ENCODE data around the gene INPP5B.
A peak's percentile ranks its signal among the peaks of the same experiment; 100 is the strongest.
"Not testable (repeated sequence)": the region's sequence is repeated elsewhere in the genome, so short reads cannot be mapped to it uniquely, and the experiment has no call there.

INPP5B gene

DNA sequence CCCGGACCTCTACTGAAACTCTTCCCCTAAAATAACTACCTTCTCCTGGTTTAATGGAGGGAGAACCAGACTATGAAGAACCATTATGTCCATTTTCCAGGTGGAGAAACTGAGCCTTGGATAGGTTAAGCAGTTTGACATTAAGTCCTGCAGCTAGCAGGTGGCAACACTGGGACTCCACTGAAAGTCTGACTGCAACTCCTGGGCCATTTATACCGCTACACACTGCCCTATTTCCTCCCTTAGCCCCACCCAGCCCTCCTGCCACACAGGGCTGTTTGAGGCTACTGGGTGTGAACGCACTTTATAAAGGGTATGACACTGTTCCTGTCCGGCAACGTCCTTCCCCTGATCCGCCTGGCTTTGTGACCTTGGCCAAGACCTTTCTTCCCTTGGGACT, 511 bp upstream of the INPP5B start:
- no peak for DNase-seq

DNA sequence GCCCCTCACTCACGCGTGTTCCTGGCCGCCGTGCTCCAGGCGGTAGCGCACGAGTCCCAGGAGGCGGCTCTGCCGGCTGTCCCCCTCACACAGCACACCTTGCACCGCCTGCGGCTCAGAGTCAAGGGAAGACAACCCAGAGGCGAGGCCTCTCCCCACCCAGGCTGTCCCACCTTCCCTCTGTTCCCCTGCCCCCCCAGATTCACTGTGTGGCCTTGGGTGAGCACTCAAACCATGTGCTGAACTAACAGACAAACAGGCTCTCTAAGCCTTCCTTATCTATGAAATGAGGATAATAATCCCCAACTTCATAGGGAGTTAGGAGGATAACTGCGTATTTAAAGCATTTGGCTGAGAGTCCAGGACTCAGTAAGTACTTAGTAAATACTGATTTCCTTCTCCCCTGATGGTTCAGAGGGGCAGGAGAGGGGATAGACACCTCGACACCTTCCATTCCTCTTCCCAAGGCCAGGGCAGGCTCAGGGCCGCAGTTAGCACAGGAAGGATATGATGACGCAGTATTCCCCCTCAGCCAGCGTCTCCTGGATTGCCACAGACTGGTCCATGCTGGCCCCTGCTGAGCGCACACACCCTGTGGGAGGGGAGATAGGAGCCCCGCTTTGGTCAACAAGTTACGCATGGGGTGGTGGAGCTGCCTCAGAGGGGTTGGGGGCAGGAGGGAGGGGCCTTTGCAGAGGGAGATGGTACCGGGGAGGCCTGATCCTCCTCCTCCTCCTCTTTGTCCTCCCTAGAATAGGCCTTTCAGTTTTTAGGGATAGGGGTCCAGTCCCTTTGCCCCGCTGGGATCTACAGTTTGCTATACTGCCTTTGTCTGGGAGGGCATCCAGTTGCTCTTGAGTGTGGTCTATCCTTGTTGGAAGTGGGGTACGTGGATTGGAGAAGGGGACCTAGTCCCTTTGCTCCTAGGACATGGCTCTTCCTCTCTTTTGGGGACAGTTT, 830 bp downstream of the INPP5B start:
- DNase-seq = no peak

DNA sequence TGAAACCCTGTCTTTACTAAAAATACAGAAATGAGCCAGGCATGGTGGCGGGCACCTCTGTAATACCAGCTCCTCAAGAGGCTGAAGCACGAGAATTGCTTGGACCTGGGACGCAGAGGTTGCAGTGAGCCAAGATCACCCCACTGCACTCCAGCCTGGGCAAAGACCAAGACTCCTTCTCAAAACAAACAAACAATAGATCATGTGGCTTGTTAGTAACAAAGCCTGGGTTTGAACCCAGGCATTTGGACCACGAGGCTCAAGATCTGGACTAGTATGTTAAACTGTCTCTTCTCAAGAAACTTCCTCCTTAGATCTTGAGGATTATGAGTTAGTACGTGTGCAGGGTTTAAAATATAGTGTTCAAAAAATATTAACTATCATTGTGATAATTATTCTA, 1.6 kb downstream of the INPP5B start:
- no peak for DNase-seq

DNA sequence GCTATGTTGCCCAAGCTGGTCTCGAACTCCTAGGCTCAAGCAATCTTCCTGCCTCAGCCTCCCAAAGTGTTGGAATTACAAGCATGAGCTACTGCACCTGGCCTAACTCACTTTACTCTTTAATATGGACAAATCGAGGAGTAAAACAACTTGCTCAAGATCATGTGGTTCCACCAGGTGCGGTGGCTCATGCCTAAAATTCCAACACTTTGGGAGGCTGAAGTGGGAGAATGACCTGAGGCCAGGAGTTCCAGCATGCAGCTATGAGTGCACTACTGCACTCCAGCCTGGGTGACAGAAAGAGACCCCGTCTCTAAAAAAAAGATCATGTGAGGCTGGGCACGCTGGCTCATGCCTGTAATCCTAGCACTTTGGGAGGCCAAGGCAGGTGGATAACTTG, 2.0 kb downstream of the INPP5B start:
- DNase-seq = no peak

DNA sequence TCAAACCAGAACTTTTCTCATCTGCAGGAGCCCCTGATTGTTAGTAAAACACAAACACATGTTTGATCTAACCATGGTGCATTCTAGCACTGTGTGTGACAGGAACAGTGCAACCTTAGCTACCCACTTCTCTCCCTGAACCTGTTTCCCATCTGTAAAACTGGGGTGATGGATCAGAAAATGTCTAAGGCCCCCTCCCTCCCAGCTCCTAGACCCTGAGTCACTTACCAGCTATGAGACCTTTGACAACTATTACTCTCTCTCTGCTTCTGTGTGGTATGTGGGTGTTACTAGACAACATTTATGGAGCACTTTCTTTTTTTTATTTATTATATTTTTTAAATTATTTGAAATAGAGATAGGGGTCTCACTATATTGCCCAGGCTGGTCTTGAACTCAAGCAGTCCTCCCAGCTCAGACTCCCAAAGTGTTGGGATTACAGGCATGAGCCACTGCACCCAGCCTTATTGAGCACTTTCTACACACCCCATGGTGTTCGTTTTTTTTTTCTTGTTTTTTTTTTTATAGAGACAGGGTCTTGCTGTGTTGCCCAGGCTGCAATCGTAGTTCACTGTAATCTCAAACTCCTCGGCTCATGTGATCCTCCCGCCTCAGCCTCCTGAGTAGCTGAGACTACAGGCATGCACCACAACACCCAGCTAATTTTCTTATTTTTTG, 2.6 kb downstream of the INPP5B start:
- DNase-seq = no peak

DNA sequence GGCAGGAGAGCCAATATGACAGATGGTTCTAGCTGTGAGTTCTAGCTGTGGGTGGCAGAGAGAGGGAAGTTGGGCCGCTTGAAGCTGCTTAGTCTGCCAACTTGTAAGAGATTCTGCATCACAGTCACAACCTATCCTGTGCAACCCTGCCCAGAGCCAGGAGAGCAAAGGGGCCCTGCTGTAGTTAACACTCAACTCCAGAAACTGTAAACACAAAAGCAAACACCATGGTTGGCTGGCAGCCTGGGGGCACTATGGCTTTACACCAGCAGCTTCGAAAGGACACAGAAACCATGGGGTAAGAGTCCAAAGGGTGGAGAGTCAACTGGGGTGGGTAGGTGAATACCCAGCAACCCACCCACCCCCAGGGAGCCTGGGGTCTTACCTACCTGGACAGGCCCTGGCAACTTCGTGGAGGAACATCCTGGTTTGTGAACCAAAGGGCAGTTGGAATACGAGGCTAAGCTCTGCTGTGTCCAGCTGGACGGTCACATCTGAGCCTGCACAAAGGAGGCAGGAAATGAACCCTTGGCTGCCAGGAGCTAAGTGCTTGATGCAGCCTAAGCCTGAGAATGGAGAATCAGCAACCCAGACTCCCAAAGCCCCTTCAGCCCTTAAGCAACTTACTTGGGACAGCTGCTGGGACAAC, 6.4 kb downstream of the INPP5B start:
- no peak for DNase-seq

DNA sequence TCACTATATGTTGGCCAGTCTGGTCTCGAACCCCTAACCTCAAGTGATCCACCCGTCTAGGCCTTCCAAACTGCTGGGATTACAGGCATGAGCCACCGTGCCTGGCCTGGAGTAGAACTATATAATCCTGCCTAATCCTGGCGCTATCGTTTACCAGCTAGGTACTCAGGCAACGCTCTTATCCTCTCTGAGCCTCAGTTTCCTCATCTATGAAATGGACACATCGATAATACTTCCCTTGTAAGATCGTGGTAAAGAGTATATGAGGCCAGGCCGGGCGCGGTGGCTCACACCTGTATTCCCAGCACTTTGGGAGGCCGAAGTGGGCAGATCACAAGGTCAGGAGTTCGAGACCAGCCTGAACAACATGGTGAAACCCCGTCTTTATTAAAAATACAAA, 10.1 kb downstream of the INPP5B start:
- not testable (repeated sequence) for DNase-seq

DNA sequence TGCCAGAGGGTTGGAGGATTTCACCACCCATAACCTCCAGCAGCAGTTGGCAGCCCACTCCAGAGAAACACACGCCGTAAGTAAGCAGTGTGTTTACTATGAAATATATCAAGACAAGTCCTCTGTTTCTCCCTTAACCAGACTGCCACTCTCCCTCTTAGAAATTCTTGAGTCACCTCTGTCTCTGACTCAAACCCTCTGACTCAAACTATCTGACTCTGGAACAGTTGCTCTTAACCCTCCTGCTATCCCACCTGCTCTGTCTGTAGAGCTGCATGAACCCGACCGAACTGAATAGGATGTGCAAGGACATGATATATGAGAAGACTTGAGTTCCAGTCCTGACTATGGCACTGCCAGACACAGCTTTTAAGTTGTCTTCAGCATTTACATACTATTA, 14.1 kb downstream of the INPP5B start:
- no peak for DNase-seq

DNA sequence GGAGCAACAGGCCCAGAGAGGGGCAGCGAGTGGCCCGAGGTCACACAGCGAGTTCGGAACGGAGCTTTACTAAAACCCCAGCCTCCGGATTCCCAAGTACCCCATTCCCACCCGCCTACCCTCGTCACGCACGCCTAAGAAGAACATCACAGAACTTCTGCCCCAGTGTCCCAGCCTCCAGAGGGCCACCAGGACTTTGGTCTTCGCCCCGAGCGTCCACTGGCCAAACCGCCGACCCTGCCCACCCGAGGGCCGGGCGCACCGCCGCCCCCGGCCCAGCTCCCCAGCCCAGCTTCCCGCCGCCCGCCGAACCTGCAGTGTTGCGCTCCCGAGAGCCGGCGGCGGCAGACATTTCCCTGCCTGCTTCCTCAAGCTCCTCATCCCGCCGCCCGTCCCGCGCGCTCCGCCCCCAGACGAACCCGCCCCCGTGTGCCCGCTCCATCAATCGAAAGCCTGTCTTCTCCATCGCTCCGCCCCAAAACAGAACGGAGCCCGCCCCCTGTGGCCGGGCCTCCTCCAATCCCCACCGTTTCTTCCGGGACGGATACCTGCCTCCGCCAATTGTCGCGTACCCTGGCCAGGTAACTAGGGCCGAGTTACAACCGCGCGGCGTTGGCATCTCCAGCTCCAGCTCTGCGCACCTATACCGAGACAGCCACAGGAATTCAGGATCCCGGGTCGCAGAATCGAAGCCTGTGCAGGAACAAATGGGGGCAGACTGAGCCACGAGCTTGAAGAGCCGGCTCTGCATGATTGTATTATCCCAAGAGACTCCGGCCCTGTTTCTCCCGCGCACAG, 15.3 kb downstream of the INPP5B start:
- DNase-seq = peak; percentile 94 to 96

DNA sequence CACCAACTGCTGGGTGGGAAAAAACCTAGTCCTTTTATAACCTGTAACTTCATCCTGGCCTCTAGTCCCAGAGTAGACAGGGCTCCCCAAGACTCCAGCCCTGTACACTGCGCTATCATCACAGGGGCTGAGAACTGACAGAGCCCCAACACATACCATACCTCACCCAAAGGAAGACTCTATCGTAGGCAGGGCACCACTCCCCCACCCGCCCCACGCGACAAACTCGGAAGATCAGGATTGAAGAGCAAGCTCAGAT, 15.8 kb downstream of the INPP5B start:
- DNase-seq = no peak

DNA sequence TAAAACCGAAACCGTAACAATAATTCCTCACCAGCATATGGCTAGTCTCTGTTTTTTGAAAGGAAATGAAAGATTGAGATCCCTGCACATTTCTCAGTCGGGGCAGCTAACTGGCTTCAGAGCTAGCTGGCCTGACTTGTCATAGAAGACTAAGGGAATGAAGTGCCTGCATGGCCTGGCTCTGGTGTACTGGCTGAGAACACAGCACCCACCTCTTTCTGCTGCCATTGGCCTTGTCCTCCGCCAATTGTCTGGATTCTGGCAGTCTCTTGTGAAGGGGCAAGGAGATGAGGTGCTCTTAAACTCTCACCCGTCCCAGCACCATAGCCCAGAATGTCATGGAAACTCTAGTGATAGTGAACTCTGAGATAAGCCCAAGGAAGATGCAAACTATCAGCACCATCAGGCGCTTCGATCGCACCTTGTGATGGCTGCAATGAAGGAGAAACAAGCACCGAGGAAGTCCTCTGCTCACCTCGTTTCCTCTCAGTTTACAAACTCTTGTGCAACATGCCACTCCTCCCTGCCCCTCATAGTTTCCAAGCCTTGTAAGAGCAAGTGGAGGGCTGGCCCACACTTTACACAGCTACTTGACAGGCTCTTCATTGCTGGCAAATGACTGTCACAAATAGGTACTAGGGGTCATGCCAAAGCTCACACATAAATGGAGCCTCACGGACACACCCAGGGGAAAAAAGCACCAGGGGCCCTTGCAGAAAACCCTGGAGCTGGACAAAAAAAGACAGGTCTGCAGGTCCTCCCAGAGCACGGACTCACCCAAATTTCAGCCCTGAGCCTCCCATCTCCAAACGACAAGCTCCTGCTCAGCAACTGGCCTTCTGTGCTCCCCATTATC, 16.4 kb downstream of the INPP5B start:
- no peak for DNase-seq

DNA sequence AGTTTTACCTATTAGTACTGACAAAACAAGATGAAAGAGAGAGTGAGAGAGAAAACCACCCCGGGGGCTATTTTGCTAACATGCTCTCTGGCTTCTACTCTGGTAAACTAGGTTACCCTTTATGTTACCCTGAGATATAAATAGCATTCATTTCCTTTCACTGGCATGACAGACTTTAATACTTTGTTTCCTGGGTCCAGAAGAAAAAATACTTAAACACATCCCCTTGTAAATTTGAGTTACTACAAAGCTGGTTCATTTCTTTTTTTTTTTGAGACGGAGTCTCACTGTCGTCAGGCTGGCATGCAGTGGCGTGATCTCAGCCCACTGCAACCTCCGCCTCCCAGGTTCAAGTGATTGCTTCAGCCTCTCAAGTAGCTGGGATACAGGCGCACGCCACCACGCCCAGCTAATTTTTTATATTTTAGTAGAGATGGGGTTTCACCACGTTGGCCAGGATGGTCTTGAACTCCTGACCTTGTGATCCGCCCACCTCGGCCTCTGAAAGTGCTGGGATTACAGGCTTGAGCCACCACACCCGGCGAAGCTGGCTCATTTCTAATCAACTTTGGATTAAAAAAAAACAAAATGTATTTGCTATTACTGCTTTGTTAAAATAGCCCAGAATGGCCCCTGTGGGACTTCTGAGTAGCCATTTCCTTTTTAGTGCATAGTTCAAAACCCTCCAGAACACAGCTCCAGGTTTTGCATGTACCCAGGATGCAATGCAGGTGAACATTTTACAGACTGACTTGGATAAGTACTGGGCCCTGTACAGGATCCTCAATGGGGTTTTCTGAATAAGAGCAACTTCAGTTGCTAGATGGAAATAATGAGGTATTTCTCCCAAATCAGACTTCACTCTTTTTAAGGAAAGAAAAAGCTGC, 20.6 kb downstream of the INPP5B start:
- no peak for DNase-seq

DNA sequence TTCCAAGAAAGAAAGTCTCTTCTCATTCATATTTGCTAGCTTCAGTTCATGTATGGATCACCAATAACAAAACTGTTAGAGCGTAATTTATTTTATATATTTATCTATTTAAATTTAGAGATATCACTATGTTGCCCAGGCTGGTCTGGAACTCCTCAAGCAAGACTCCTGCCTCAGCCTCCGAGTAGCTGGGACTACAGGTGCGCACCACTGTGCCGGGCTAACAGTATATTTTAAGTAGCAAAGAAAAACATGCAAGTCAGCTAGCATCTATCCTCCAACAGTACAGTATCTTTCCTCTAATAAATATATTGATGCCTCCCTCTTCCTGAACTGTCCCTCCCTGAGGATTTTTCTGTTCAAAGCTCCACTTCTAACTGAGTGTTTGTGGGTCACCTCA, 21.5 kb downstream of the INPP5B start:
- no peak for DNase-seq

DNA sequence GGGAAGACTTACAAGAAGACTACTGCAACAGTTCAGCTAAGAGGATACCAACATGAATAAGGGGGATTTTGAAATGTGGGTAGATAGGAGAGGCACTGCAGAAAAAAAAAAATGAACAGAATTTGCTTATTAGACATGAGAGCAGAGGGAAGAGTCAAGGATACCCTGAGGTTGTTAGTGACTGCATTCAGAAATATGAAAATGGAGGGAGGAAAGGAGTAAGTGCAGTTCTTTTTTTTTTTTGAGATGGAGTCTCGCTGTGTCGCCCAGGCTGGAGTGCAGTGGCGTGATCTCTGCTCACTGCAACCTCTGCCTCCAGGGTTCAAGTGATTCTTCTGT, 23.3 kb downstream of the INPP5B start:
- no peak for DNase-seq

DNA sequence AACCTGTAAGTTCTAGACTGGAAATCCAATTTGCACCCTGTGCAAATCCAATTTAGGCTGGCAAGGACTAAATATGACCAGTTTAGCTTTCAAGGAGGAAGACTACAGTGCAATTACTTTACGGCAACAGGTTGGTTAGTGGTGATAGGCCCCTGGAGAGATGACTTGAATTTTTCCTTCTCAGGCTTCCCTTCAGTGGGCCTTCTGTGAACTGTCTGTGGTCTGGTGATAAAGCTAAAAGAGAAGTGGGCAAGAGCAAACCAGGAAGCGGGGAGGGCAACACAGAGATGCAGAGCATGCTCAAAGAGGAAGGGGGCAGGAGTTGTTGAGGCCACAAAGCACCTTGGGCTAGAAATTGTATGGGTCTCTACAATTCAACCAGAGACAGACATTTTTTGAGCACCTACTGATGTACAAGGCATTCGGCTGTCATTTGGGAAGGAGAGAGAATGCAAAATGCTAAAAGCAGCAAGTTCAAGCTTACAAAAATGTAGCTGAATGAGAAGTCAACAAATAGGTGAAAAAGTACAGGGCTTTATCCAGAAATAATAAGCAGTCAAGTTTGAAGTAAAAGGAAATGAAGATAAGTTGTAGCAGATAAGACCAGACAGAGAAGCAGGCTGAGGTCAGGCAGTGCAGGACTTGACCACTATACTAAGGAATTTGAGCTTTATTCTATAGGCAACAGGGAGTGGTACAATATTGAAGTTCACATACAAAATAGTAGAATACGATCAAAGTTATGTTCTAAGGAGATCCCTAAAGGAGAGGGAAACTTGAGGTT, 23.9 kb downstream of the INPP5B start:
- peak in 1 of 2 donors; percentile 50 for DNase-seq

DNA sequence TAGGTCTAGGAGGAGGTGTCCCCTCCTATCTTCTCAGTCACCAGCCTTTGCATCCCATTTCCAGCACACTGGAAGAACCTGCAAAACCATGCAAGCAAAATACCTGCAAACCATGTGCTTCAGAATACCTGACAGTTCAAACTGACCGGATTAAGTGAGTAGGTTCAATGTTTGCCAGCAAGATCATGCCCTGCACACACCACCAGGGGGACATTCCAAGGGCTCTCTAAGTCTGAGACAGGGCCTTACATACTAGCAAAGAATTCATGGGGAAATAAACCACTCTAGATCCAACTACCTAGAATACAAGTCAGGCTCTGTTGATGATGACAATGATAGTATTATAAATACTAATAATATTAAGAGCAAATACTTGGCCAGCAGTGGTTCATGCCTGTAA, 27.6 kb downstream of the INPP5B start:
- DNase-seq = no peak

DNA sequence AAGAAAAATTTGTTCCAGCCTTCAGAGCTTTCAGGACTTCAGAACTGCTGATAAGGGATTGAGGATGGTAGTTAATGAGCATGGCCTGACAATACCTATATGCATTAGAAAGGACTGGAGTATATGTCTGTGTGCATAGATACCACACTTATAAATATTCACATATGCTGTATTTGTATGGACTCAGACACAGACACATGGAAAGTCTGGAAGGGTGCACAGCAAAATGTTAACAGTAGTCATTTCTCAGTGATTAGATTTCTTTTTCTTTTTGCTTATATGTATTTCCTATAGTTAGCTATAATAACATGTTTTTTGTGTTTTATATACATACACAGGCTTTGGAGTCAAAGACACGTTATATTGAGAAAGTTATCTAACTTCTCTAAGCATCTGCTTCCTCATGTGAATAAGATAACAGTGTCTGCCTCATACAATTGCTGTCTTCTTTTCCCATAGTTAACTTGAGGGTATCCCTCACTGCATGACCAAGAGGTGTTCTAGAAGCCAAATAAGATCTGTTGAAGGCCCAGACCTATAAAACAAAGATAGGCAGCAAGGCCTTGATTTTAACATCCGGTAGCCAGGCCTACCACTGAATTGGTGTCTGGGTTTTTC, 31.3 kb downstream of the INPP5B start:
- no peak for DNase-seq

DNA sequence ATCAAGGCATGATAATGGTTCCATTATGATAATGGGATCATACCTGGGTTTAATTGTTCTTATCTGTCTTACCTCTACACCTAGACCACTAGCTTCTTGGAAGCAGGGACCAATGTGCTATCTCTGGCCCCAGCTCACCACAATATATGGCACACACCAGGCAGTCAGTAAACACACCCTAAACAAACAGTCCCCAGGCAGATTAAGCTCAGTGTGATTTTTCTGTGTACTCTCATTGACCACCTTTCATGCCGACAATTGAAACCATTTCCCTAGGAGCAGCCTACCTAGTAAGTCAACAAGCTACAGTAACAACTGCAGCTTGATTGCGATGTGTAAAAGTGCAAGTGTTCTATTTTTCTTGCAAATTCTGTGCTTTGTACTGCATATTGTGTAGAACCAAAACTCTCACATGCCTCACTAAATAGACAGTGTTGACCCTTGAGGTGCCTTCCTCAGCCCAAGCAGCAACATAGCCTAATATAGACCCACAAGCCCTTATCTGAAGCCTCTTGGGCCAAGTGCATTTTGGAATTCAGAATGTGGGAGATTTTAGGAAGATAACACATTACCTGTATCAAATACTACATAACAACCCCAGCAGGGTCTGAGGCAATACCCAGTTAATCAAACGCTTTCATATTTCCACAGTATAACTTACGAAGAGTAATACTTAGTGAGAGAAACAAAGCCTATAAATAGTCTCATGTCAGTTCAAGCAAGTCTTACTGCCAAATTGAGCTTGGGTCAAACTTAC, 32.0 kb downstream of the INPP5B start:
- no peak for DNase-seq

DNA sequence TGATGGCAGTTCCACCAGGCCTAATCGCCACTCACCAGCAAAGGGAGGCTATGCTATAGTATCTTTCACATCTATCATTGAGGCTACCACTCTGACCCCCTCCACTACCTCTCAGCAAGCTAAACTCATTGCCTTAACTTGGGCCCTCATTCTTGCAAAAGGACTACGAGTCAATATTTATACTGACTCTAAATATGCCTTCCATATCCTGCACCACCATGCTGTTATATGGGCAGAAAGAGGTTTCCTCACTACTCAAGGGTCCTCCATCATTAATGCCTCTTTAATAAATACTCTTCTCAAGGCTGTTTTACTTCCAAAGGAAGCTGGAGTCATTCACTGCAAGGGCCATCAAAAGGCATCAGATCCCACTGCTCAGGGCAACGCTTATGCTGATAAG, 35.4 kb downstream of the INPP5B start:
- not testable (repeated sequence) for DNase-seq

All from CD4-positive, alpha-beta T cell treated with Interleukin-1 beta for 1 hour (primary cell).